Erythroblast (primary cell): ENCODE measurements around the gene PUDP.
A peak's percentile ranks its signal among the peaks of the same experiment; 100 is the strongest.
"Not testable (repeated sequence)": the region's sequence is repeated elsewhere in the genome, so short reads cannot be mapped to it uniquely, and the experiment has no call there.

Experiments
- DNase-seq, 2 experiments: peaks; one replicate each; lab custom pipeline; 2025; lab: John Stamatoyannopoulos, UW
- GATA1 ChIP-seq: IDR thresholded peaks from 2 replicates; pipeline ENCODE4 v1.6.1; 2011; ENCODE audit warnings: low read depth, mild to moderate bottlenecking, control low read depth, low read length, moderate library complexity
- POLR2A ChIP-seq: IDR thresholded peaks from 2 replicates; pipeline ENCODE4 v1.6.1; 2011; ENCODE audit warnings: mild to moderate bottlenecking, low read length

PUDP gene

DNA sequence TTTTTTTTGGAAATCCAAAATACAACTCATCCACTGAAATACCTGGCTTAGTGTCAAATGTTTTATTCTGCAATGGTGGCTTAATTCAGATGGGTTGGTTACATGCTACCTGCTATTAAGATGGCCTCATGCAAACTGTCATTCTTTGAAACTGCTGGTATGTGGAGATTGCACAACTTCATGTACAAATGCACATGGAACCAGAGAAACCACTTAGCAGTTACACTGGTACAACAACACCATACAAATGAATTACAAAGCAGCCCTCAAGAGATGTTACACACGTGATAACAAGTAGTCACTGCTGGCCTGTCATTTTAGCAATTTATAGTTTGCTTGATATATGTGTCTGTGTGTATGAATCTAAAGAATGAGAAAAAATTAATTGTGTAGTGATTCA lies 85.0 kb downstream of the PUDP start:
- TF ChIP-seq GATA1 (no peak), POLR2A (no peak)
- DNase-seq = no peak

DNA sequence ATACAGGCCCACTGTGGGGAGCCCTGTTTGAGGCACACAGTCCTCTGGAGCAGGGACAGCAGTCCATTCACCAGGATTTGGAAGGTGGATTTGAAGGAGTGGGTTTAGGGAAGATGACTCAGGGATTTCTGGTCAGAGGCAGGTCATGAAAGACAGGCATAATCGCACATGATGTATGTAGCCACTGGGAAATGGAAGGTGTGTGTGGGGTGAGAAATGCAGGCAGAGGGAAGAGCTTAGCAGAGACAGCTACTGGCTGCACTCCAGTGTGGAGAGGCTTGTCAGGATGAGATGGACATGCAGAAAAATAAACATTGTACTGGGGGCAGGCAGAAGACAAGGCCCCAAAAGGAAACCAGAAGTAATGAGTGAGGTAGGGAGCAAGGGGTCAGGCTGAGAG lies 85.7 kb downstream of the PUDP start:
- DNase-seq = no peak
- TF ChIP-seq GATA1 (no peak), POLR2A (no peak)

- no peak for DNase-seq
- TF ChIP-seq GATA1 (no peak), POLR2A (no peak)
These were observed 86.5 kb downstream of the PUDP start for GRCh38 chrX:7061429-7061828.

DNA sequence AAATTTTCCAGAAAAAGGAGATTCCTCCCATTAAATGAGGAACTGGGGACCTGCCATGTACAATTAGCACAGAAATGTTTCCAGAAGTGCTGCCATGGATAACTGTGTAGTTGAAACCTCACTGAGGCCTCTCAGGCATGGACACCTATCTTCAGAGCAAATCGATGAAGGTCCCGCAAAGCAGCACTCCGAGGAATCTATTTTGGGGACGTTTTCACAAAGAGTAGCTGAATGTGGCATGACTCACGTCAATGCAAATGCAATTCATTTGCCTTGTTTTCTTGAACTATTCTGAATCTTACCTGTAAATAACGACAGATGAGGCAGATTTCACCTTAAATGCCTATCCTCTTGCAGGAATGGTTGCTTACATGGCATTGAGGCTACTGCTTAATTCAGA lies 87.5 kb downstream of the PUDP start:
- DNase-seq = no peak
- TF ChIP-seq GATA1 (no peak), POLR2A (no peak)

- TF ChIP-seq GATA1 = no peak
- no peak for TF ChIP-seq POLR2A
- DNase-seq = no peak
These were observed 88.1 kb downstream of the PUDP start for GRCh38 chrX:7059859-7060258.

DNA sequence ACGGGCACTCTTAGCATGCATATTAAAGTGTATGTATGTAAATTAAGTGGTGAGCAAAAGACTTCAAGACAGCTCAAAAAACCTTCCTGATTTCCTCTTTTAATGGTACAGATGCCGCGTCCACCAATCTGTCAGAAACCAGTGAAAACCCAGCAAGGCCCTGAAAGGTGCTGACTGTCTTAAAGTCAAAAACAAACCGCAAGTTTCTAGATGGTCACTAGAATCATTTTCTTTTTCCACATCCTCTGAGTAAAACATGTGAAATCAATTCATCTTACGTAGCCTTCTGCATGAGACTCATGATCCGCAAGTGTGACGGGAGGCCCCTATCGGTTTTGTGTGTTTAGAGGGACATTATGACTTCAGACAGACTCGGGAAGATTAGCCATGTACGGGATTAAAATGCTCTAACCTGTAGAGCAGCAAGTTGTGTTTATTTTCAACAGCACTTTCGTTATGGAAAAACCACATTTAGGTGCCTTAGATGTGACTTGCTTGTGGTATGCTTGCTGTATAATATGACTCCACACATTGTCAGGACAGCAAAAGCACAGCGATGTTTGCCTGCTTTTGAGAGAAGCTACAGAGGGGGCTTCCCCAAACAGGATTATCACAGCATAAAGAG lies 88.6 kb downstream of the PUDP start:
- no peak for DNase-seq
- TF ChIP-seq GATA1 = no peak

DNA sequence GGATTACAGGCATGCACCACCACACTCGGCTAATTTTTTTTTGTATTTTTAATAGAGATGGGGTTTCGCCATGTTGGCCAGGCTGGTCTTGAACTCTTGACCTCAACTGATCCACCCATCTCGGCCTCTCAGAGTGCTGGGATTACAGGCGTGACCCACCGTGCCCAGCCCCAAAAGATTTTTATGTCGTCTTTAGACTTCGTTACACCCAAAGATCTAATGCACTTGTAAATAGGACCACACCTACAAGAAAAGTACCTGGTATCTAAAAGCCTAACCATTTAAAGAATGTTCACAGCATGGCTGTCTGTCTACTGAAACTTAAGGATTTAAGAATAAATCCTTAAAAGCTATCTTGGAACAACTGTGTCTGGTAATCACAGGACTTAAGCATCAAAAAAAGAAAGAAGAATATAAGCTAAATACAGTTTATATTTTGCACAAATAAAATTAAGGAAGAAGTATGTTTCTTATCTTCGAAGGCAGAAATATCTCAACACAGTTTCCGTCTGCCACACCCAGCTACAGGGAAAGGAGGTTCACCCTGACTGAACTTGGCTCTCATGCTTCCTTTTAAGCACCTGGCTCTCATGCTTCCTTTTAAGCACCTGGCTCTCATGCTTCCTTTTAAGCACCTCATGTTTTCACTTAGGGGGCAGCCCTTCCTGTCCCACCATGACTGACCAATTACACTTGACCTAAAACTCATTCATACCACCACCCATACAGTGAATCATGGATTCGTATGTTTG lies 92.4 kb downstream of the PUDP start:
- DNase-seq = peak; percentile 0 to 1
- no peak for TF ChIP-seq GATA1
- TF ChIP-seq POLR2A = no peak

GRCh38 chrX:7054219-7055216 lies 93.4 kb downstream of the PUDP start:
- DNase-seq = no peak
- TF ChIP-seq POLR2A (no peak), GATA1 (no peak)

DNA sequence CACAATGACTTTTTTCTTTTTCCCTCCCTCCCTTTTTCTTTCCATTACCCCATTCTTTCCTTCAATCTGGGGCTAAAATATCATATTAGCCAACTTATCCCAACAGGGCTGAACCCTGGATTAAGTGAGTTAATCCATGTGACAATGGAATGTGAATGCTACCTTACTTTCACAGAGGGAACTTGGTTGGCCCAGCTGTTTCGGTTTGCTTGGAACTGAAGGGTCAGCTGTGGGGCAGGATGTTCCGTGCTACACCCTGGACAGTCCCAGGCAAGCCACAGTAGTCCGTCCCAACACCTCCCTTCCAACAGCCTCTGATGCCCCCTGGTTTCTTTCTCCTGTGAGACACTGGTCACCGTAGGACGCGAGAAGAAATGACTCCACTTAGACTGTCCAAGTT lies 95.4 kb downstream of the PUDP start:
- DNase-seq = no peak
- TF ChIP-seq GATA1 (no peak), POLR2A (no peak)

- DNase-seq = no peak
- TF ChIP-seq GATA1 (no peak), POLR2A (no peak)
These were observed 97.7 kb downstream of the PUDP start for GRCh38 chrX:7050271-7050670.

- no peak for DNase-seq
These were observed 100.0 kb downstream of the PUDP start for GRCh38 chrX:7047951-7048350.

DNA sequence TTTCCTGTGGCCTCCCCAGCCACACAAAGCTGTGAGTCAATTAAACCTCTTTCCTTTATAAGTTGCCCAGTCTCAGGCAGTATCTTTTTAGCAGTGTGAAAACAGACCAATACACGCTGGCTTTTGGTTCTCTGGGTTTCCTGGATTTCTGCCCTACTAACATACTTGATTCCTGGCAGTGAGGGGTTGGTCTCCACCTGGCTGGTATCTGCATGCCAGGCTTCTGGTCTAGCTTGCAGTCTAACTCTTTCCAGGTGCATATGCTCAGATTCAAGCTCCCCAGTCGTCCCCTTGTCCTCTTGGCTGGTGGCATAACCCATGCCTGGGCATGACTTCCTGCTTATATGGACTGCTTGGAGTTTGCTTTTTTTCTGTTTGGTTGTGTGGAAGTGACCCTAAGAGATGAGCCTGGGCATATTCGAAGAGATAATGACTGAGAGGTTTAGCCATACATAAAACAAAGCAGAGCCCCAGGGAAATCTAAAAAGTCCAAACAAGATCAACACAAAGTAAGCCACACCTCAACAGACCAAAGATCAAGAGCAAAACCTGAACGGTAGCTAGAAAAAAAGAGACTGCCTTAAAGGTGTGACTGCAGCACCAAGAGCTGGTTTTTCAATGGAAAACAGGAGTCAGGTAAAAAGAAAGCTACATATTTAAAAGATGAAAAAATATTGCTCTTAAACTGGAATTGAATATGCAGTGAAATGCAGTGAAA lies 102.6 kb downstream of the PUDP start:
- no peak for TF ChIP-seq GATA1
- DNase-seq = no peak

More at GRCh38 chrX:7047951-7048350, 100.0 kb downstream of the PUDP start:
- TF ChIP-seq POLR2A = no peak
- TF ChIP-seq GATA1 = no peak

DNA sequence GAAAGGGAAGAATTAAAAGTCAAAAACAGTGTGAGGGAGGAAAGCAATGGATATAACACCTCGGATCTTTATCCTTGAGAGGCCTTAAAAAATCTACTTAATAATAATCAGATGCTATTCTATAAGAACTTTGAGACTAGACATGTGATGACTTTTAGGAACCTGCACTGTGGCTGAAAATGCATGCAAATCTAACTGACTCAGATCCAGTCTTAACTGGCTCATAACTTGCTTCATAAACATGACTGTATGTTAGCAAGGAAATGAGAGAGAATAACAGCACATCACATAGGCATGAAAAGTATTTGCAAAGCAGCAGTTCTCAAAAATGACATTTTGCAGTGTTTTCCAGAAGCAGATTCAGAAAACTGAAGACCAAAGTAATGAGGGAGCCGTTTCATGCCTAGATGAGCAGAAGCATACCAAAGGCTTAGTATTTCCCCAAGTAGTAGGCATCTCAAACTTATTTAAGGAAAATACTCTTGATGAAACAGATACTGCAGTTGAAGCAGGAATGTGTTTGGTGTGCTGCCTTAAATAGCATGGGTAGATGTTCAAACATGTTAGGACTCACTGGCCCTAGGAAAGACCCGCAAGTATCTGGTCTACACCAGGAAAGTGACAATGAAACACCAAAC lies 104.0 kb downstream of the PUDP start:
- not testable (repeated sequence) for DNase-seq
